SK-N-SH treated with all-trans-retinoic acid at 6 μM for 48 hours (cell line): ENCODE measurements around the gene MRTFA.
A peak's percentile ranks its signal among the peaks of the same experiment; 100 is the strongest.
"Not testable (repeated sequence)": the region's sequence is repeated elsewhere in the genome, so short reads cannot be mapped to it uniquely, and the experiment has no call there.

Source experiments
- ATAC-seq: fragments of 200-7000 bp; cut with Tn5 transposase; 3 replicates; pipeline ENCODE4 v1.9.1; 2020; ENCODE audit warnings: mild to moderate bottlenecking, moderate library complexity
- ARNTL ChIP-seq: fragments of 450-650 bp; formaldehyde crosslinking; IDR thresholded peaks from 2 replicates; pipeline ENCODE4 v1.5.0; 2020; ENCODE audit warnings: low read depth, mild to moderate bottlenecking, moderate library complexity, borderline replicate concordance
- CSDC2 ChIP-seq: fragments of 250-450 bp; sonication (Bioruptor Pico); IDR thresholded peaks from 2 replicates; pipeline ENCODE4 v1.5.0; 2020; ENCODE audit warnings: mild to moderate bottlenecking, moderate library complexity
- ESRRG ChIP-seq: fragments of 250-450 bp; sonication (Bioruptor Pico); IDR thresholded peaks from 2 replicates; pipeline ENCODE4 v1.6.1; 2021; ENCODE audit warnings: mild to moderate bottlenecking
- GLIS3 ChIP-seq: fragments of 250-450 bp; sonication (Bioruptor Pico); IDR thresholded peaks from 2 replicates; pipeline ENCODE4 v1.5.0; 2020; ENCODE audit warnings: mild to moderate bottlenecking, moderate library complexity
- ISL1 ChIP-seq: fragments of 250-450 bp; sonication (Bioruptor Pico); IDR thresholded peaks from 2 replicates; pipeline ENCODE4 v2.1.2; 2022; ENCODE audit warnings: mild to moderate bottlenecking, moderate library complexity
- OSR1 ChIP-seq: fragments of 250-450 bp; sonication (Bioruptor Pico); IDR thresholded peaks from 2 replicates; pipeline ENCODE4 v1.8.0; 2022; ENCODE audit warnings: moderate library complexity, mild to moderate bottlenecking, inconsistent platforms
- PPARA ChIP-seq: fragments of 250-450 bp; sonication (Bioruptor Pico); IDR thresholded peaks from 2 replicates; pipeline ENCODE4 v1.5.0; 2020; ENCODE audit warnings: mild to moderate bottlenecking, borderline replicate concordance
- RARB ChIP-seq: fragments of 250-450 bp; sonication (Bioruptor Pico); IDR thresholded peaks from 2 replicates; pipeline ENCODE4 v1.8.0; 2021; ENCODE audit warnings: mild to moderate bottlenecking, moderate library complexity
- TCF4 ChIP-seq: fragments of 250-450 bp; sonication (Bioruptor Pico); IDR thresholded peaks from 2 replicates; pipeline ENCODE4 v1.8.0; 2021; ENCODE audit warnings: mild to moderate bottlenecking, moderate library complexity, borderline replicate concordance
- TOX ChIP-seq: fragments of 250-450 bp; sonication (Bioruptor Pico); IDR thresholded peaks from 2 replicates; pipeline ENCODE4 v1.8.0; 2021; ENCODE audit warnings: mild to moderate bottlenecking, moderate library complexity, borderline replicate concordance
- ZC3H10 ChIP-seq: fragments of 250-450 bp; sonication (Bioruptor Pico); IDR thresholded peaks from 2 replicates; pipeline ENCODE4 v1.5.1; 2021; ENCODE audit warnings: mild to moderate bottlenecking, moderate library complexity
- ZFP3 ChIP-seq: fragments of 250-450 bp; sonication (Bioruptor Pico); IDR thresholded peaks from 2 replicates; pipeline ENCODE4 v1.5.0; 2020; ENCODE audit warnings: mild to moderate bottlenecking, moderate library complexity
- ZFP30 ChIP-seq: fragments of 450-650 bp; formaldehyde crosslinking; IDR thresholded peaks from 2 replicates; pipeline ENCODE4 v1.5.0; 2022; ENCODE audit warnings: mild to moderate bottlenecking, moderate library complexity
- ZNF565 ChIP-seq: fragments of 450-650 bp; formaldehyde crosslinking; conservative IDR thresholded peaks from 2 replicates; pipeline ENCODE4 v1.5.0; 2020; ENCODE audit warnings: low read depth, mild to moderate bottlenecking, moderate library complexity
- ZNF70 ChIP-seq: fragments of 450-650 bp; formaldehyde crosslinking; IDR thresholded peaks from 2 replicates; pipeline ENCODE4 v1.5.0; 2020; ENCODE audit warnings: mild to moderate bottlenecking, moderate library complexity
- ZNF8 ChIP-seq: fragments of 450-650 bp; formaldehyde crosslinking; IDR thresholded peaks from 2 replicates; pipeline ENCODE4 v1.5.0; 2020; ENCODE audit warnings: mild to moderate bottlenecking, moderate library complexity
- TF ChIP-seq, protein P1 (sequence below): fragments of 250-450 bp; sonication (Bioruptor Pico); IDR thresholded peaks from 2 replicates; pipeline ENCODE4 v1.8.0; 2021; ENCODE audit warnings: low read depth, mild to moderate bottlenecking, moderate library complexity, borderline replicate concordance
- TF ChIP-seq, protein P2 (sequence below): fragments of 250-450 bp; sonication (Bioruptor Pico); IDR thresholded peaks from 2 replicates; pipeline ENCODE4 v1.5.1; 2021; ENCODE audit warnings: mild to moderate bottlenecking, moderate library complexity
- TF ChIP-seq, protein P3 (sequence below): fragments of 250-450 bp; sonication (Bioruptor Pico); IDR thresholded peaks from 2 replicates; pipeline ENCODE4 v1.5.1; 2020; ENCODE audit warnings: low read depth, mild to moderate bottlenecking, moderate library complexity
- TF ChIP-seq, protein P4 (sequence below): fragments of 250-450 bp; sonication (Bioruptor Pico); IDR thresholded peaks from 2 replicates; pipeline ENCODE4 v1.5.0; 2020; ENCODE audit warnings: mild to moderate bottlenecking, moderate library complexity
- TF ChIP-seq, protein P5 (sequence below): fragments of 250-450 bp; sonication (Bioruptor Pico); IDR thresholded peaks from 2 replicates; pipeline ENCODE4 v1.8.0; 2020; ENCODE audit warnings: mild to moderate bottlenecking, moderate library complexity, borderline replicate concordance

The MRTFA gene

DNA sequence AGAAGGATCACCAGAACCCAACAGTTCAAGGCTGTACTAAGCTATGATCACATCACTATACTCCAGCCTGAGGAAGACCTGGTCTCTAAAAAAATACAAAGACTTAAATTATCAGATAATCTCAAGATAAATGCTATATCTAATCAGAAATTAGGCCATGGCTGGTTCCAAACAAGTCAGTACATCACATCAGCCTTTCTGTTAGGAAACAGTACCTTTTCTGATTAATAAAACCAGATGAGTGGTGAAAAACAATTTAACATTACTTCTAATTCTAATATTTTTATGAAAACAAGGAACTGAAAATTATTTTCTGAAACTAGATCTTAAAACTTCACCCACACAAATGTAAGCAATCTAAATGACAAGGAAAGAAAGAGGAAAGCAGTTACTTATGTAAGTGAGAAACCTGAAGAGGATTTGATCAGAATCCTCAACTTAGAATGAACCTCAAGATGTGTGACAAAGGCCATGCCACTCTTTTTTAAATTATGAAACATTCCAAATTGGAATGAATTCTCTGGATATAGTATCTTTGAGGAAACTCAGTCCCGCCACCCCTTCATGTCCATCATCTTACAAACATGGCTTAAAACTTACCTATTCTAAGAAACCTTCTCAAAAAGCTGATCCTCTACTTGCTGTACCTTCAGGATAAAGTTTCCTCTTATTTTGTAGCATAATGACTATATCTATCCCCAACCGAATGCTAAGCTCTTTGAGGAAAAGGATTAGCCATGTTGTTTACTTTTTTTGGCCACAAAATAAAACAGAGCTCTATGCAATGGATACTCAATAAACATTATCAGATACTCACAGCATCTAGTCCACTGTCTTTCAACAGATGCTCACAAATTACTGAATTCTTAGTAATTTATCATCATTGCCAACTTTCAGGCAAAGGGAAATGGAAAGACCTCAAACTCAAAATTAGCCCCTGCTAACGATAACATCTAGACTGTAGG lies 132.0 kb downstream of the MRTFA start:
- no peak for ATAC-seq
- no peak for TF ChIP-seq CSDC2 (CRISPR knock-in tag)
- no peak for TF ChIP-seq ZC3H10 (CRISPR knock-in tag)
- no peak for TF ChIP-seq ZFP30 (CRISPR knock-in tag)
- TF ChIP-seq ESRRG (CRISPR knock-in tag) = no peak
- TF ChIP-seq PPARA (CRISPR knock-in tag) = no peak
- no peak for TF ChIP-seq TCF4 (CRISPR knock-in tag)
- no peak for TF ChIP-seq ZNF565 (CRISPR knock-in tag)
- no peak for TF ChIP-seq TOX
- TF ChIP-seq, protein P1, sequence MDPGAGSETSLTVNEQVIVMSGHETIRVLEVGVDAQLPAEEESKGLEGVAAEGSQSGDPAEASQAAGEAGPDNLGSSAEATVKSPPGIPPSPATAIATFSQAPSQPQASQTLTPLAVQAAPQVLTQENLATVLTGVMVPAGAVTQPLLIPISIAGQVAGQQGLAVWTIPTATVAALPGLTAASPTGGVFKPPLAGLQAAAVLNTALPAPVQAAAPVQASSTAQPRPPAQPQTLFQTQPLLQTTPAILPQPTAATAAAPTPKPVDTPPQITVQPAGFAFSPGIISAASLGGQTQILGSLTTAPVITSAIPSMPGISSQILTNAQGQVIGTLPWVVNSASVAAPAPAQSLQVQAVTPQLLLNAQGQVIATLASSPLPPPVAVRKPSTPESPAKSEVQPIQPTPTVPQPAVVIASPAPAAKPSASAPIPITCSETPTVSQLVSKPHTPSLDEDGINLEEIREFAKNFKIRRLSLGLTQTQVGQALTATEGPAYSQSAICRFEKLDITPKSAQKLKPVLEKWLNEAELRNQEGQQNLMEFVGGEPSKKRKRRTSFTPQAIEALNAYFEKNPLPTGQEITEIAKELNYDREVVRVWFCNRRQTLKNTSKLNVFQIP (CRISPR knock-in tag) = no peak
- TF ChIP-seq ARNTL = no peak
- TF ChIP-seq ZFP3 (CRISPR knock-in tag) = no peak
- TF ChIP-seq OSR1 = no peak
- TF ChIP-seq RARB = no peak
- TF ChIP-seq, protein P2, sequence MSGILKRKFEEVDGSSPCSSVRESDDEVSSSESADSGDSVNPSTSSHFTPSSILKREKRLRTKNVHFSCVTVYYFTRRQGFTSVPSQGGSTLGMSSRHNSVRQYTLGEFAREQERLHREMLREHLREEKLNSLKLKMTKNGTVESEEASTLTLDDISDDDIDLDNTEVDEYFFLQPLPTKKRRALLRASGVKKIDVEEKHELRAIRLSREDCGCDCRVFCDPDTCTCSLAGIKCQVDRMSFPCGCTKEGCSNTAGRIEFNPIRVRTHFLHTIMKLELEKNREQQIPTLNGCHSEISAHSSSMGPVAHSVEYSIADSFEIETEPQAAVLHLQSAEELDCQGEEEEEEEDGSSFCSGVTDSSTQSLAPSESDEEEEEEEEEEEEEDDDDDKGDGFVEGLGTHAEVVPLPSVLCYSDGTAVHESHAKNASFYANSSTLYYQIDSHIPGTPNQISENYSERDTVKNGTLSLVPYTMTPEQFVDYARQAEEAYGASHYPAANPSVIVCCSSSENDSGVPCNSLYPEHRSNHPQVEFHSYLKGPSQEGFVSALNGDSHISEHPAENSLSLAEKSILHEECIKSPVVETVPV (CRISPR knock-in tag) = no peak
- TF ChIP-seq, protein P3, sequence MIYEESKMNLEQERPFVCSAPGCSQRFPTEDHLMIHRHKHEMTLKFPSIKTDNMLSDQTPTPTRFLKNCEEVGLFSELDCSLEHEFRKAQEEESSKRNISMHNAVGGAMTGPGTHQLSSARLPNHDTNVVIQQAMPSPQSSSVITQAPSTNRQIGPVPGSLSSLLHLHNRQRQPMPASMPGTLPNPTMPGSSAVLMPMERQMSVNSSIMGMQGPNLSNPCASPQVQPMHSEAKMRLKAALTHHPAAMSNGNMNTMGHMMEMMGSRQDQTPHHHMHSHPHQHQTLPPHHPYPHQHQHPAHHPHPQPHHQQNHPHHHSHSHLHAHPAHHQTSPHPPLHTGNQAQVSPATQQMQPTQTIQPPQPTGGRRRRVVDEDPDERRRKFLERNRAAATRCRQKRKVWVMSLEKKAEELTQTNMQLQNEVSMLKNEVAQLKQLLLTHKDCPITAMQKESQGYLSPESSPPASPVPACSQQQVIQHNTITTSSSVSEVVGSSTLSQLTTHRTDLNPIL = no peak
- TF ChIP-seq GLIS3 (CRISPR knock-in tag) = no peak
- TF ChIP-seq, protein P4, sequence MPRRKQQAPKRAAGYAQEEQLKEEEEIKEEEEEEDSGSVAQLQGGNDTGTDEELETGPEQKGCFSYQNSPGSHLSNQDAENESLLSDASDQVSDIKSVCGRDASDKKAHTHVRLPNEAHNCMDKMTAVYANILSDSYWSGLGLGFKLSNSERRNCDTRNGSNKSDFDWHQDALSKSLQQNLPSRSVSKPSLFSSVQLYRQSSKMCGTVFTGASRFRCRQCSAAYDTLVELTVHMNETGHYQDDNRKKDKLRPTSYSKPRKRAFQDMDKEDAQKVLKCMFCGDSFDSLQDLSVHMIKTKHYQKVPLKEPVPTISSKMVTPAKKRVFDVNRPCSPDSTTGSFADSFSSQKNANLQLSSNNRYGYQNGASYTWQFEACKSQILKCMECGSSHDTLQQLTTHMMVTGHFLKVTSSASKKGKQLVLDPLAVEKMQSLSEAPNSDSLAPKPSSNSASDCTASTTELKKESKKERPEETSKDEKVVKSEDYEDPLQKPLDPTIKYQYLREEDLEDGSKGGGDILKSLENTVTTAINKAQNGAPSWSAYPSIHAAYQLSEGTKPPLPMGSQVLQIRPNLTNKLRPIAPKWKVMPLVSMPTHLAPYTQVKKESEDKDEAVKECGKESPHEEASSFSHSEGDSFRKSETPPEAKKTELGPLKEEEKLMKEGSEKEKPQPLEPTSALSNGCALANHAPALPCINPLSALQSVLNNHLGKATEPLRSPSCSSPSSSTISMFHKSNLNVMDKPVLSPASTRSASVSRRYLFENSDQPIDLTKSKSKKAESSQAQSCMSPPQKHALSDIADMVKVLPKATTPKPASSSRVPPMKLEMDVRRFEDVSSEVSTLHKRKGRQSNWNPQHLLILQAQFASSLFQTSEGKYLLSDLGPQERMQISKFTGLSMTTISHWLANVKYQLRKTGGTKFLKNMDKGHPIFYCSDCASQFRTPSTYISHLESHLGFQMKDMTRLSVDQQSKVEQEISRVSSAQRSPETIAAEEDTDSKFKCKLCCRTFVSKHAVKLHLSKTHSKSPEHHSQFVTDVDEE (CRISPR knock-in tag) = no peak
- TF ChIP-seq, protein P5, sequence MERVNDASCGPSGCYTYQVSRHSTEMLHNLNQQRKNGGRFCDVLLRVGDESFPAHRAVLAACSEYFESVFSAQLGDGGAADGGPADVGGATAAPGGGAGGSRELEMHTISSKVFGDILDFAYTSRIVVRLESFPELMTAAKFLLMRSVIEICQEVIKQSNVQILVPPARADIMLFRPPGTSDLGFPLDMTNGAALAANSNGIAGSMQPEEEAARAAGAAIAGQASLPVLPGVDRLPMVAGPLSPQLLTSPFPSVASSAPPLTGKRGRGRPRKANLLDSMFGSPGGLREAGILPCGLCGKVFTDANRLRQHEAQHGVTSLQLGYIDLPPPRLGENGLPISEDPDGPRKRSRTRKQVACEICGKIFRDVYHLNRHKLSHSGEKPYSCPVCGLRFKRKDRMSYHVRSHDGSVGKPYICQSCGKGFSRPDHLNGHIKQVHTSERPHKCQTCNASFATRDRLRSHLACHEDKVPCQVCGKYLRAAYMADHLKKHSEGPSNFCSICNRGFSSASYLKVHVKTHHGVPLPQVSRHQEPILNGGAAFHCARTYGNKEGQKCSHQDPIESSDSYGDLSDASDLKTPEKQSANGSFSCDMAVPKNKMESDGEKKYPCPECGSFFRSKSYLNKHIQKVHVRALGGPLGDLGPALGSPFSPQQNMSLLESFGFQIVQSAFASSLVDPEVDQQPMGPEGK (CRISPR knock-in tag) = no peak
- no peak for TF ChIP-seq ISL1 (CRISPR knock-in tag)

DNA sequence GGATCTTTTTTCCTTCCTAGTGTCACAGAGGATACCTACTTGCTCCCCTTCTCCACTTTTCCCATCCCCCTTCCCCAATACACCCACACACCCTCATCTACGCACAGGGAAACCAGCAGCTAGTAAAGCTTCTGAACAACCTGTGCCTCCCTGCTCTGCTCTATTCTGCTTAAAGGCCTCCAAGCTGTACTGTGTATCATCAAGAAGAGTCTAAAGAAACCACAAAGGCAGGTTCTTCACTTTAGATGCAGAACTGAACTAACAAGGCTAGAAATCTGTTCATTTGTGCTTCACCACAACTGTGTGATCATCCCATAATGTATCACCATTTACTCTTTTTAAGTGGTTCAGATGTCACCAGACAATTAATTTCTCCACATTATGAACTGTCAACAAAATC lies 133.6 kb downstream of the MRTFA start:
- no peak for TF ChIP-seq OSR1
- TF ChIP-seq, all 23 proteins: peak for 0
- ATAC-seq = no peak

DNA sequence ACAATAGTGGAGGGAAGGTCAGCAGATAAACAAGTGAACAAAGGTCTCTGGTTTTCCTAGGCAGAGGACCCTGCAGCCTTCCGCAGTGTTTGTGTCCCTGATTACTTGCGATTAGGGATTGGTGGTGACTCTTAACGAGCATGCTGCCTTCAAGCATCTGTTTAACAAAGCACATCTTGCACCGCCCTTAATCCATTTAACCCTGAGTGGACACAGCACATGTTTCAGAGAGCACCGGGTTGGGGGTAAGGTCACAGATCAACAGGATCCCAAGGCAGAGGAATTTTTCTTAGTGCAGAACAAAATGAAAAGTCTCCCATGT lies 136.1 kb downstream of the MRTFA start:
- not testable (repeated sequence) for ATAC-seq

DNA sequence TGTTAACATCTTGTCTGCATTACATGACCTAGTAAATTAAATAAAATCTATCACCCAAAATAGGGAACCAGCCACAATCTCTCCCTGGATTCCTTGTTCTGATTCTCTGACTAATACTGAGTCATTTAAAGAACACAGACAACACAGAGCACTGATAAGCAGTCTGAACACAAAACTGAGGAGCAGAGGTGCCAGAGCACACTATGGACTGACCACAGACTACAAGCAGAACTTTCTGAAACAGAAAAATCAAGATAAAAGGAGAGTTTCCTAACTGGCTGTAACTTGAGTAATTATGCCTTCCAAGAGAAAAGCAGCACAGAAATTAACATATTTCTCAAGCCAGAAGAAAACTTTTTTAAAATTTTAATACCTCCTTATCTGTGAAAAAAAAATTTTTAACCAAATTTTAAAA lies 137.3 kb downstream of the MRTFA start:
- peak; percentile 97 for ATAC-seq
- TF ChIP-seq ZC3H10 (CRISPR knock-in tag) (no peak), ZNF8 (CRISPR knock-in tag) (no peak), ISL1 (CRISPR knock-in tag) (peak; percentile 37; the same call in 1 of the 2 replicates), ZNF70 (CRISPR knock-in tag) (0 out of 2 replicates have a peak, but pooled peaks have one; percentile 33)
- TF ChIP-seq, protein P3 = 0 out of 2 replicates have a peak, but pooled peaks have one; percentile 47
- TF ChIP-seq, protein P5 (CRISPR knock-in tag) = 0 out of 2 replicates have a peak, but pooled peaks have one; percentile 12
